Right lobe of liver (tissue), 6 donors: ENCODE measurements around the gene CCT5. TPM values are rescaled to one million over a fixed set of nuclear protein-coding genes. Genes with fewer than 3 reads are reported as not detected.

Experiments
- ATAC-seq, 4 donors: fragments of 200-7000 bp; cut with Tn5 transposase; one replicate each; pipeline ENCODE4 v1.9.1; 2020; ENCODE audit warnings: mild to moderate bottlenecking in 4 of 4, moderate library complexity in 4 of 4
- DNase-seq, 3 donors: peaks; one replicate each; pipeline ENCODE4 v3.0.0-alpha.2; 2020
- H3K27ac ChIP-seq, 3 donors: fragments of 200-600 bp; one replicate each; pipeline ENCODE4 v1.8.0; 2022
- H3K27me3 ChIP-seq, 2 donors: fragments of 200-600 bp; one replicate each; pipeline ENCODE4 v1.8.0; 2022
- H3K36me3 ChIP-seq, 4 donors: fragments of 200-600 bp; sonication (generic) in 1 of 4; one replicate each; pipeline versions ENCODE4 v1.5.1 to v1.8.0; 2017 to 2022; ENCODE audit warnings: control low read depth in 1 of 4
- H3K4me1 ChIP-seq, 4 donors: fragments of 200-600 bp; sonication (generic) in 1 of 4; one replicate each; pipeline versions ENCODE4 v1.5.1 to v1.8.0; 2017 to 2022; ENCODE audit warnings: control low read depth in 1 of 4
- H3K4me3 ChIP-seq, 3 donors: fragments of 200-600 bp; one replicate each; pipeline ENCODE4 v1.8.0; 2022
- H3K9me3 ChIP-seq, 4 donors: fragments of 200-600 bp; sonication (generic) in 1 of 4; one replicate each; pipeline versions ENCODE4 v1.5.1 to v1.8.0; 2017 to 2022; ENCODE audit warnings: control low read depth in 1 of 4
- CTCF ChIP-seq, 4 donors: fragments of 200-600 bp in 3 of 4; fragments of 450-650 bp in 1 of 4; IDR thresholded peaks; one replicate each; pipeline versions ENCODE4 v1.5.1 to v1.8.0; 2016 to 2022; ENCODE audit warnings: antibody characterized with exemption in 4 of 4, mild to moderate bottlenecking in 2 of 4
- POLR2A ChIP-seq: fragments of 450-650 bp; IDR thresholded peaks from one replicate; pipeline ENCODE4 v1.6.1; 2017; ENCODE audit warnings: antibody characterized with exemption, mild to moderate bottlenecking
- WGBS: methylation state at CpG from one replicate; pipeline ENCODE4 v1.1.6; 2018; ENCODE audit warnings: low coverage, low lambda C conversion rate; ENCODE audit not compliant: insufficient coverage; ENCODE audit errors: missing lambda C conversion rate; 5-methylcytosine and 5-hydroxymethylcytosine counted together
- intact Hi-C, 2 donors: fragments of 100-400 bp; cut with DNase I; formaldehyde crosslinking; loops; one replicate each; pipeline versions ENCODE4 v1.11.2 to v1.14.1; 2022
- total RNA-seq, 6 experiments: library from RNA; depleted of rRNA in 2 of 6; stranded (reverse); fragments of >200 nt in 2 of 6; fragmentation: NEBNext Ultra II Directional in 3 of 6; extraction: Animal tissue kit (Norgen Biotek cat#: 25700) in 3 of 6; gene quantifications; one replicate each; pipeline versions ENCODE4 v1.1.0 to v1.2.4, GENCODE V29; 2016 to 2023
- donor health status: DM: no; HTN: yes; CAD: no.
- donor health status: DM: no; HTN: no; CAD: no.
- donor health status: DM: no; HTN: no; CAD: no.
- donor health status: DM: no; HTN: yes; CAD: no.
- donor health status: DM: no; HTN: yes; CAD: no.

CCT5 gene
- total RNA-seq, 6 experiments from 2014 or later = 39.7 to 124 (median 74.8) TPM

DNA sequence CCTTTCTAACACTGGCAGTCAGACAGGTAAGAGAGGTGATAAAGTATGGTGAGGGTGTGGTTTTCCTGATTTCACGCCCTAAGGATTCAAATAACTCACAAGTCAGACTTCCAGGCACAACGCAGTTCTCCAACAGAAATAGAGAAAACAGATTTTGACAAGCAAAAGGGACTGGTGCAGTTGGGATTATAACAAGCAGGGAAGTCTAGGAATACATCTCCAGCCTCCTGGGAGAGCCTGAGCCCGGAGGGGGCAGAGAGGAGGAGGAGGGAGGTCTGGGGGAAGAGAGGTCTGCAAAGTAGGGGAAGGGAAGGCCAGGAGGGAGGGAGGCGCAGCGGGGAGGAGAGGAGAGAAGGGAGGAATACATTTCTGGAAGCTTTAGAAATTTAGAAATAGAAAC, 56.0 kb downstream of the CCT5 start:
- intact Hi-C loops = no loop called here
- ATAC-seq (no peak), DNase-seq (no peak)
- no peaks in the 10 kb centered on the region for H3K9me3 ChIP-seq
- H3K27ac ChIP-seq = peak overlapping the region in 2 of 3 donors; percentile 83 to 94
- TF ChIP-seq POLR2A = no peak
- TF ChIP-seq CTCF (IDR thresholded peaks at IDR 0.05) = no peak
- H3K27me3 ChIP-seq = no peaks in the 10 kb centered on the region
- peak overlapping the region in 2 of 3 donors; percentile 63 to 76 for H3K4me3 ChIP-seq
- H3K4me1 ChIP-seq = peaks cover 0 to 54% (median 23%) of the 10 kb centered on the region in 4 donors
- H3K36me3 ChIP-seq = no peaks in the 10 kb centered on the region
- WGBS = 27% methylated on average over 5 of the region's 5 CpGs

GRCh38 chr5:10306806-10307205, 56.7 kb downstream of the CCT5 start:
- no peak for TF ChIP-seq POLR2A
- no peak for TF ChIP-seq CTCF (IDR thresholded peaks at IDR 0.05)
- intact Hi-C loops = no loop called here
- H3K27me3 ChIP-seq = no peaks in the 10 kb centered on the region
- peak overlapping the region; percentile 60 to 76 (median 63) for H3K4me3 ChIP-seq
- peak in 2 of 4 donors; percentile 7 to 11 for ATAC-seq
- H3K27ac ChIP-seq = peak overlapping the region; percentile 65 to 94 (median 83)
- no peaks in the 10 kb centered on the region for H3K36me3 ChIP-seq
- no peak for DNase-seq
- H3K4me1 ChIP-seq = peaks cover 0 to 58% (median 23%) of the 10 kb centered on the region in 4 donors
- no peaks in the 10 kb centered on the region for H3K9me3 ChIP-seq
- 25% methylated on average over 8 of the region's 8 CpGs for WGBS

GRCh38 chr5:10307206-10308148, 57.4 kb downstream of the CCT5 start, which contains the start of gene CMBL:
CMBL (minus strand) TSS chr5:10307902; CDS start chr5:10290762, 17,140 bp downstream.
- ATAC-seq = peak; percentile 51 to 72 (median 65)
- peak; percentile 16 for TF ChIP-seq POLR2A
- no peak for TF ChIP-seq CTCF (IDR thresholded peaks at IDR 0.05)
- Histone ChIP-seq H3K36me3 (no peaks in the 10 kb centered on the region), H3K27me3 (no peaks in the 10 kb centered on the region), H3K27ac (peak within 1 kb of the TSS; percentile 65 to 94 (median 83)), H3K4me3 (peak within 1 kb of the TSS; percentile 60 to 76 (median 63)), H3K9me3 (no peaks in the 10 kb centered on the region), H3K4me1 (peaks cover 0 to 54% (median 23%) of the 10 kb centered on the region in 4 donors)
- intact Hi-C loops = no loop called here
- WGBS = 1% methylated on average over 49 of the region's 56 CpGs
- DNase-seq = peak; percentile 61 to 82 (median 75)

DNA sequence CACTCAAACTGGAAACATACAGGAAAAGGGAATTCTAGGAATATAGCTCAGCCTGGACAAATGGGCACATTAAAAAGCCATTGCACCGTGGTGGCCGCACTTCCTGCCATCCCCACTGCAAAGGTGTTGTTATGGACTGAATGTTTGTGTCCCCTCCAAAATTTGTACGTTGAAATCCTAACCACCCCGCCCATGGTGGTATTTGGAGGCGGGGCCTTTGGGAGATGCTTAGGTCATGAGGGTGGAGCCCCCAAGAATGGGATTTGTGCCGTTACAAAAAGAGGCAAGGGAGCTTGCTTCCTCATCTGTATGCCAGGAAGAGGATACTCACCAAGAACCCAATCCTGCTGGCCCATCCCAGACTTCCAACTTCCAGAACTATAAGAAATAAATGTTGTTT, 58.8 kb downstream of the CCT5 start:
- no peak for ATAC-seq
- intact Hi-C loops = no loop called here
- 100% methylated on average over 2 of the region's 6 CpGs for WGBS
- no peak for DNase-seq
- Histone ChIP-seq H3K4me3 (no peak overlapping the region), H3K4me1 (peaks cover 0 to 40% (median 19%) of the 10 kb centered on the region in 4 donors), H3K36me3 (no peaks in the 10 kb centered on the region), H3K9me3 (no peaks in the 10 kb centered on the region), H3K27ac (peak overlapping the region in 1 of 3 donors; percentile 42), H3K27me3 (no peaks in the 10 kb centered on the region)
- no peak for TF ChIP-seq POLR2A
- TF ChIP-seq CTCF (IDR thresholded peaks at IDR 0.05) = no peak
